NOMO-1 (cell line): ENCODE results near the gene ADAM12.

Source experiments
- DNase-seq, 2 experiments: peaks; one replicate each; lab custom pipeline; 2025; ENCODE audit not compliant: unreplicated experiment in 2 of 2; lab: John Stamatoyannopoulos, UW

Gene ADAM12

GRCh38 chr10:126387931-126388911 is at the start of gene ADAM12:
Gene ADAM12, minus strand, starts transcription at chr10:126388477. Its CDS starts 332 bp downstream, at chr10:126388145.
- DNase-seq, result no peak

DNA sequence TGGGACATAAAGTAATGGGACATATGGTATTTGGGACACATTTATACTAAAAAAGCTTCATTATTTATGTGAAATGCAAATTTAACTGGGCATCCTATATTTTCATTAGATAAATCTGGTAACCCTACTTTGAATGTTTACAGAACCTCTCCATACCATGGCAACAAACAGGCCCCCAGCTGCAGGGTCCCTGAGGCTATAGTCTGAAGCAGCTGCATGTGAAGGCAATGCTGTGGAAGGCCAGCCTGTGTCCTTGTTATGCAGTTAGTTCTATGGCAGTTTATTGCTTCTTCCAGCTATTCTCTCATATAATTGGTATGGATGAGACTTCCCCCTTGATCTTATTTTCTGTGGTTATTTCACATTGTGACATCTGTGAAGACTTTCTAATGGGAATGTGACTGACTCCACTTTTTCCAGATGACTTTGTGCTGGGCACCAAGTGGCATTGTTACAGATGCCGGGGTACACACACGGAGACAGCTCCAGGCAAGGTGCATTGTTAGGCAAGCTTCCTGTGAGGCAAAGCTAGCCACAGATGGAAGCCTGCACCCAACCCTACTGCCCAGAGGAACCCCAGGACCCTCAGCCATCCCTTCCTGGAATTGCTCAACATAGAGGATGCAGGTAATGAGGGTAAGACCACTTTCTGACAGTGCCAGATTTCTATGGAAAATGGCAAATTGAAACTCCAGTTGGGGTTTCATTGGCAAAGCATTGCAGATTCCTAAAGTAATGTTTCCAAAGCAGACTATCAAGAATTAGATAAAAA is 49.5 kb upstream of the ADAM12 start:
- DNase-seq, result no peak

GRCh38 chr10:126434235-126434634 is 46.0 kb upstream of the ADAM12 start:
- DNase-seq, result no peak

- no peak for DNase-seq
Measured at GRCh38 chr10:126433351-126433750, 45.1 kb upstream of the ADAM12 start.

- DNase-seq, result no peak
Measured at GRCh38 chr10:126432507-126432906, 44.2 kb upstream of the ADAM12 start.

- no peak for DNase-seq
Measured at GRCh38 chr10:126431816-126432215, 43.5 kb upstream of the ADAM12 start.

GRCh38 chr10:126430512-126430911 is 42.2 kb upstream of the ADAM12 start:
- DNase-seq, result no peak

GRCh38 chr10:126429275-126429674 is 41.0 kb upstream of the ADAM12 start:
- no peak for DNase-seq

- DNase-seq, result no peak
Measured at GRCh38 chr10:126425489-126426065, 37.3 kb upstream of the ADAM12 start.

- no peak for DNase-seq
Measured at GRCh38 chr10:126425032-126425431, 36.8 kb upstream of the ADAM12 start.

DNA sequence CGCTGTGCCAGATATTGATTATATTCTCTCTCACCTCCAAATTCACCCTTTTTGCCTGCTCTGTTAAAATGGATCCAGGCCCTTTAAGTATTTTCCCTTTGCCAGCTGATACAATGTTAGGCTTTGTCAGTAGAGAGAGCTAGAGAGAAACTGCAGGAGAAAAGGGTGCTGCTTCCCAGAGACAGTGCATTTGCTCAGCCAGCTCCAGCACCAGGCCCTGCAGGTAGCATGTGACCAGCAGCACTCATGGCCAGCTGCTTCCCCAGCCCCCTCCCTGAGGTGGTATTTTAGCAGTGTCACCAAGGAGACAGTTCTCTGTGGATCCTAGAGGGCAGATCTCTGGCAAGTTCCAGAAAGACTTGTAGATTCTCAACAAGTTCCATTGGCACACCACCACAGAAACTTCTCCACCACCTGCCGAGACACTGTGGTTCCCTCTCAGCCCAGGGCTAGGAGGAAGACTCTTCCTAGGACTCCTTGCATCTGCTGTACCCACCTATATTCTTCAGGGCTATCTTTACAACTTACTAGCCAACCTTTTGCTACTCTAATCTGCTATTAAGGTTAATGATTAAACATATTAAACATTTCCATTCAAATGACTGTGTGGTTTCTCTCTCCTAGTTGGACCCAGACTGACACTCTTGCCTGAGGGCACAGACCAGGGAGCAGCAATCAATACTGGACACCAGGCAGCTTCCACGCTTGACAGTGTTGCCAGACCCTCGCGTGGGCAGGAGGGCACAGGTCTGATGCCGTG is 35.6 kb upstream of the ADAM12 start:
- DNase-seq, result no peak

DNA sequence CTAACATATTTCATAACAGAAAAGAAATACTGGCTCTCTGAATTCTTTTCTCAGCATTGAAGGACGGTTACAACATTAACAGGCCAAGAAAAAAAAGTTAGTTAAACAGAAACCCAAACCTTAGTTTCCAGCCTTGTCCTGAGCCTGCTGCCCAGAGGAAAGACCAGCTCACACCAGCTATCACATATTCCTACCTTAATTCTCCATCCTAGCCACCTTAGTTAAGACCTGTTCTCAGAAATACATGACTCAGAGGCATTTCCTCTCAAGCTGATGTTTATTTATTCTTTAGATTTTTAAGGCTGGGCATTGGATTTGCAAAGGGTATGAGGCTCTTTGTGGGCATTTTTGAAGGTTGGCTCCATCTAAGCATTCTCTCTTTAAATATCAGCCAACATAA is 34.3 kb upstream of the ADAM12 start:
- no peak for DNase-seq

DNA sequence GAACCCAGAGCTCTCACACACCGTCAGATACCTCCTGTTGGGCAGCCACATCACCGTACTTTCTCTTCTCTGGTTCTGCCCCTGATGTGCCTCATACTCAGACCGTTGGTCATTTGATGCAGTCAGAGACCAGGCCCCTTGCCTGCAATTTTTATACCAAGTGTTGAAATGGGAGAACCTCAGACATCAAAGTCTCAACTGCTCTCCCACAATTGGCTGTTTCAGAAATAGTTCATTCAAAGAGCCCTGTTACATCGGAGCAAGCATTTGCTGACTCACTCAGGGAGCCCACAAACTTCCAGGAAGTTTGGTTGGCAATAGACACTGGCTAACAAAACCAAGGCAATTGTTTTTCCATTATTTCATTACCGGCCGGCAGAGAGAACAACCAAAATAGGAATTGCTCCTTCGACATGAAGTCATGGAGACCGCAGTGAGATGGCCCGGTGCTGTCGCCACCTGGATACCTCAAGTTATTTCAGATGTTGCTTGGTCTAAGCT is 33.5 kb upstream of the ADAM12 start:
- DNase-seq, result no peak

- DNase-seq, result no peak
Measured at GRCh38 chr10:126420567-126421300, 32.5 kb upstream of the ADAM12 start.

GRCh38 chr10:126417220-126417825 is 29.0 kb upstream of the ADAM12 start:
- no peak for DNase-seq

DNA sequence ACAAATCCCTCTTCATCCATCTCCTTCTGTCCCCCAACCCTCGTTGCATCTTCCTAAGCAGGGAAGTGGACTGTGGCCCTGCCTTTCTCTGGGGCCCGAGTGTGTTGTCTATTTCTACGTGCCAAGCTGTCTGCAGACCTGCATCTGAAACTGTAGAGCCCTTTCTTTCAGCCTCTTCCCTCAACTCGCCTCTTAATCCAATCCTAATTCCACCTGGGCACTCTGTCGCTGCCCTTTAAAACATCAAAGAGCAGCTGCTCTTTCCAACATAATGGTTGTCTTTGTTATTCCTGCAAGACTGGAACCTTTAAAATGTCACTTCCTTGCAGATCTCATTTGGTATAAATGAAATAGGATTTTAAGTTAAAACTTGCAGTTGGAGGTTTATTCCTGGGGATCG is 21.5 kb upstream of the ADAM12 start:
- DNase-seq, result no peak

GRCh38 chr10:126408953-126409641 is 20.8 kb upstream of the ADAM12 start:
- DNase-seq, result no peak

DNA sequence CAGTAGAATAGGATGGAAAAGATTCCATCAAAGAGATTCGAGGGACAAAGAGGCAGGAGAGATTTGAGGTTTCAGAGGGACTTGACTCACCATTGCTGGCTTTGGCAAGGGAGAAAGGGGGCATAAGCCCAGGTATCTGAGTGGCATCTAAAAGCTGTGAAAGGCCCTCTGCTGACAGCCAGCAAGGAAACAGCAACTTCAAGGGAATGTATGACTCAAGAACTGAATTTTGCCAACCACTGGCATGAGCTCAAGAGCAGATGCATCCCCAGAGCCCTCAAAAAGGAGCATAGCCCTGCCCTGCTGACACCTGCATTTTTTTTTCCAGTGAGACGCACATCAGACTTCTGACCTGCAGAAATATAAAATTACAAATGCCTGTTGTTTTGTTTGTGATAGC is 19.6 kb upstream of the ADAM12 start:
- DNase-seq, result no peak
